AG04449 (cell line): ENCODE measurements around the gene PPP4R4.
A peak's percentile ranks its signal among the peaks of the same experiment; 100 is the strongest.

Experiments used
- CTCF ChIA-PET: fragments of 350-600 bp; formaldehyde crosslinking; extraction: SDS; loops from one replicate; lab custom pipeline; 2021; ENCODE audit warnings: antibody characterized with exemption; lab: Yijun Ruan, JAX
- POLR2A ChIA-PET: fragments of 400-600, 350-600 bp; formaldehyde crosslinking; extraction: SDS; loops from one replicate; lab custom pipeline; 2020; ENCODE audit warnings: antibody characterized with exemption, inconsistent platforms; lab: Yijun Ruan, JAX
- DNase-seq: peaks from one replicate; pipeline ENCODE4 v3.0.0-alpha.2; 2010; ENCODE audit warnings: low read depth, low spot score
- H3K4me3 ChIP-seq: 2 replicates; pipeline ENCODE4 v1.5.1; 2011; ENCODE audit warnings: low read depth, mild to moderate bottlenecking, control low read depth, low read length
- TF ChIP-seq, protein P1 (sequence below): IDR thresholded peaks from one replicate; pipeline ENCODE4 v1.5.1; 2011; ENCODE audit warnings: mild to moderate bottlenecking, moderate library complexity, low read length, control low read depth, inconsistent platforms; ENCODE audit not compliant: insufficient read depth; ENCODE audit errors: missing control alignments

Gene PPP4R4

DNA sequence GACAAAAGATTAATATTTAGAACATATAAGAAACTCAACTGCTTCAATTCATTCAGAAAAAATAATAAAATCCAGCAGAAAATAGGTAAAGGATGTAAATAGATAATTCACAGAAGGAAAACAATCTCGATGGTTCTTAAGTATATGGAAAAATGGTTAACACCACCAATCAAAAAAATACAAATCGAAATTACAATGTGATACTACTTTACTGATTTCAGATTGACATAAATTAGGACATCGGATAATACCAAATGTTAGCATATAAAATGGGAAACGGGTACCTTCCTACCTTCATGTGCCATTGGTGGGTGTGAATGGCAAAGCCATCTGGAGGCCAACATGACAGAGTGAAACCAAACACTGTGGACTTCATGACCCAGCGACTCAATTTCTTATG is 1.6 kb upstream of the PPP4R4 start:
- DNase-seq, result no peak
- TF ChIP-seq, protein P1, sequence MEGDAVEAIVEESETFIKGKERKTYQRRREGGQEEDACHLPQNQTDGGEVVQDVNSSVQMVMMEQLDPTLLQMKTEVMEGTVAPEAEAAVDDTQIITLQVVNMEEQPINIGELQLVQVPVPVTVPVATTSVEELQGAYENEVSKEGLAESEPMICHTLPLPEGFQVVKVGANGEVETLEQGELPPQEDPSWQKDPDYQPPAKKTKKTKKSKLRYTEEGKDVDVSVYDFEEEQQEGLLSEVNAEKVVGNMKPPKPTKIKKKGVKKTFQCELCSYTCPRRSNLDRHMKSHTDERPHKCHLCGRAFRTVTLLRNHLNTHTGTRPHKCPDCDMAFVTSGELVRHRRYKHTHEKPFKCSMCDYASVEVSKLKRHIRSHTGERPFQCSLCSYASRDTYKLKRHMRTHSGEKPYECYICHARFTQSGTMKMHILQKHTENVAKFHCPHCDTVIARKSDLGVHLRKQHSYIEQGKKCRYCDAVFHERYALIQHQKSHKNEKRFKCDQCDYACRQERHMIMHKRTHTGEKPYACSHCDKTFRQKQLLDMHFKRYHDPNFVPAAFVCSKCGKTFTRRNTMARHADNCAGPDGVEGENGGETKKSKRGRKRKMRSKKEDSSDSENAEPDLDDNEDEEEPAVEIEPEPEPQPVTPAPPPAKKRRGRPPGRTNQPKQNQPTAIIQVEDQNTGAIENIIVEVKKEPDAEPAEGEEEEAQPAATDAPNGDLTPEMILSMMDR, result no peak
- ChIA-PET POLR2A (interaction anchor here (1.4 kb wide), 1 partner anchor 170 kb away, joined by 3 read pairs; no protein-coding TSS in a partner anchor), CTCF (interaction anchor here (2.3 kb wide), 1 partner anchor 10 kb away, joined by 8 read pairs; no protein-coding TSS in a partner anchor)
- H3K4me3 ChIP-seq, result no peak overlapping the region

DNA sequence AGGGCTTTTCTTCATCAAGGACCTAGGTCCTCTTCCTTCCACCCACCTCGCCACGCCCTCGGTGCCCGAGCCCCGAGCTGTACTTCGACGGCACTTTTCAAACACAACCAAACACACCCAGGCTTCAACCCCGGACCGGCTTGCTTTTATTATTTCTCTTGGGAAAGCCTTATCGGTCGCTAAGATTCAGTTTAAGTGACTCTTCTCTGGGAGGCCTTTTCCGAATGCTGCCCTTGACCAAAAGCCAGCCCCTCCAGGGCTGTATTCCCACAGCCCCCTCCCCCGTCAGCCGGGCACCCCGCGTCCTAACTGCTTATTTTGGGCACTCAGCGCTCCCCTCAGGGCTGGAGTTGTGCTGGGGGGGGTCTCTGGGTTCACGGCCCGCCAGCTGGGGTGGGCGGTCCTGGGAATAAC is 644 bp upstream of the PPP4R4 start:
- DNase-seq, result no peak
- ChIA-PET POLR2A (interaction anchor here (1.4 kb wide), 1 partner anchor 169 kb away, joined by 3 read pairs; no protein-coding TSS in a partner anchor), CTCF (interaction anchor here (0.9 kb wide), 1 partner anchor 41 kb away, joined by 5 read pairs; no protein-coding TSS in a partner anchor)
- H3K4me3 ChIP-seq, result peak overlapping the region; percentile 67
- TF ChIP-seq, protein P1, result no peak

DNA sequence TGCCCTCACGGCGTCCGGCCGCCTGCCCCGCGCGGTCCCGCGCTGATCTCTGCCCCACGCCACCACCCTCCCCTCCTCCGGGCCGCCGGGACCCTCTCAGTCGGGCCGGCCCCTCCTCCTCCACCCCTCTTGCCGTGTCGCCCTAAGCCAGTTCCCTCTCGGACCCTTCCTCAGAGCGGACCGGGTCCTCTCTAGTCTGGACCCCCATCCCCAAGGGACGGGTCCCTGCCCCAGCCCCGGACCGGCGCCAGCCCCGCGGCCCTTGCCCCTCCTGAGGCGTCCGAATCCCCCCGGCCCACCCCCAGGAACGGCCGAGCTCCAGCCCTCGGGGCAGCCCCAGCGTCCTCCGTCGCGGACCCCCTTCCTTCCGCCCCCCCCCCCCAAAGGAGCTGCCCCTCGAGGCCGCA is 485 bp downstream of the PPP4R4 start:
- TF ChIP-seq, protein P1, result no peak
- H3K4me3 ChIP-seq, result peak overlapping the region; percentile 59
- no peak for DNase-seq
- ChIA-PET POLR2A (no interaction called here), CTCF (interaction anchor here (1.8 to 2.0 kb wide), 2 partner anchors 38 to 43 kb away, joined by 10 to 11 read pairs; no protein-coding TSS in a partner anchor)

DNA sequence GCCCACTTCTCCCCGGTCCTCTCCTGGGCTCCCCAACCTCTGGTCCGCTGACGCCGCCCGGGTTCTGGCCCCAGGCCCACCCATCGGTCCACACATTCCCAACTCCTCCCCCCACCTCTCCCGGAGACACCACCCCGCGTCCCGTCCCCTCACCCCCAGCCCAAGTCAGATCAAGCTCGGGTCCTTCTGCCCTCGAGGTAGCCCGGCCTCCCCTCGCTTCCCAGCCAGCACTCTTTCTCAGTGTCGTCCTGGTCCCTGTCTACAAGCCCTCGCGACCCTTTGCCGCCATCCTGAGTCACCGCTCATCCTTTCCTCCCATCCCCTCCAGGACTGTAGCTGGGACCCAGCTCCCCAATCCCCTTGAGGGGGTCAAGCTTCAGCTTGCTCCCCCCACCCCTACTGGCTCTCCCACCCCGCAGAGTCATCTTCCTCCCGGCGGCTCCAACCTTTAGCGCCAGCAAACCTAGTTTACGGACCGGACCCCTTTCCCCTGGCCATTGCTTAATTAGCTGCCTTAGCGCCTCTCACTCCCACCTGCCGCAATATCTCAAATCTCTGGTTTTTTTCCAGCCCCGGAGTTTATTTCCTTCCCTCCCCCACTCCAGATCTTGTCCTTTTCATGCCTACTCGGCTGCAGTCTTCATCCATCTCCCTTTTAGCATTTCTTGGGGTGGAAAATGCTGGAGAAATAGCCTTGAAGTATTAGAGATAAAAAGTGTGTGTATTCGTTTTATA is 1.1 kb downstream of the PPP4R4 start:
- peak overlapping the region; percentile 59 for H3K4me3 ChIP-seq
- ChIA-PET CTCF (interaction anchor here (1.0 to 2.0 kb wide), 3 partner anchors 39 to 137 kb away, joined by 5 to 11 read pairs (median 10); no protein-coding TSS in a partner anchor), POLR2A (no interaction called here)

DNA sequence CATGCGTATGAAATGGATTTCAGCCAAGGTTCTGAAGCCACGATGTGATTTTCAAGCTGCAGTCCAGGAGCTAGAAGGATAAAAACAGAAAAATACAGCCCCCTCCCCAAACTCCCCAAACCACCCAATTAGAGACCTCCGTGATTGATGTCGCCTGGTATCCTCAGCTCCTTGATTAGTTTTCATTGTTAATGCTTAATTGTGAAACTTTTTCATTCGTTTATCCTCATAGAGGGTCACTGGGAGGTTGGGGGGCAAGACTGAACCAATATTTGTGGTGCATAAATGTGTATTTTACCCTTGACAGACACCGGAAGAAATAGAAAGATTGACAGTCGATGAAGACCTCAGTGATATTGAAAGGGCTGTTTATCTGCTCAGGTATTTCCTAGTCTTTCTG is 1.6 kb downstream of the PPP4R4 start:
- TF ChIP-seq, protein P1, result no peak
- ChIA-PET CTCF (interaction anchor here (1.0 to 2.0 kb wide), 4 partner anchors 39 to 138 kb away, joined by 5 to 11 read pairs (median 8); no protein-coding TSS in a partner anchor), POLR2A (no interaction called here)
- no peak for DNase-seq
- H3K4me3 ChIP-seq, result peak overlapping the region; percentile 59; the same call in 1 of the 2 replicates

More for the DNA sequence above, 1.1 kb downstream of the PPP4R4 start:
- DNase-seq, result no peak
- TF ChIP-seq, protein P1, result no peak

DNA sequence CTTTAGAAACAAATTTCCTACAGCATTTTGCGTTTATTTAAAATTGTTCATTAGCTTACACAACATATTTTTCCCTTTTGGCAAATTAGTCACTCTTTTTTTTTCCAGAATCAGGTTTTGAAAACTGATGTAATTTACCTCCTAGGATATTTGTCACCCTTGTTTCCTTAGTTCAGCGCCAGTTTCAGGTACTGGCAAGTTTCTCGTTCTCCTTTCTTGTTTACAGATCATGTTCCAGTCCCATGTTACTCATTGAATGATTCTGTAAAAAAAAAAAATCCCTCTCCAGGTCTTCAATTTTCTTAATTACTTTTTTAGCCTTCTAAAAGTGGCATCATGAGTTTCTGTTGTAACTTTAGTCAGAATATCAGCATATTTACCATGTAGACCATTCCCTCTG is 2.7 kb downstream of the PPP4R4 start:
- ChIA-PET CTCF (interaction anchor here (1.2 kb wide), 1 partner anchor 44 kb away, joined by 5 read pairs; no protein-coding TSS in a partner anchor), POLR2A (no interaction called here)
- no peak for DNase-seq
- TF ChIP-seq, protein P1, result no peak
- H3K4me3 ChIP-seq, result no peak overlapping the region
